ENCODE data around the gene FAM193A.
"Not testable (repeated sequence)": the region's sequence is repeated elsewhere in the genome, so short reads cannot be mapped to it uniquely, and the experiment has no call there.

Gene FAM193A

GRCh38 chr4:2652415-2653160 is 116.1 kb downstream of the FAM193A start:
- DNase-seq: no peak

GRCh38 chr4:2660596-2661211 is 124.3 kb downstream of the FAM193A start:
- DNase-seq: no peak

GRCh38 chr4:2662598-2662997 is 126.2 kb downstream of the FAM193A start:
- DNase-seq: no peak

- DNase-seq: no peak
Measured at GRCh38 chr4:2663275-2663674, 126.8 kb downstream of the FAM193A start.

GRCh38 chr4:2666722-2667247 is 130.3 kb downstream of the FAM193A start:
- peak; percentile 33 for DNase-seq

GRCh38 chr4:2667428-2667827 is 131.0 kb downstream of the FAM193A start:
- DNase-seq: no peak

- no peak for DNase-seq
Measured at GRCh38 chr4:2671267-2671895, 134.9 kb downstream of the FAM193A start.

GRCh38 chr4:2672082-2672481 is 135.6 kb downstream of the FAM193A start:
- DNase-seq: no peak

- DNase-seq: no peak
Measured at GRCh38 chr4:2672700-2673099, 136.3 kb downstream of the FAM193A start.

- no peak for DNase-seq
Measured at GRCh38 chr4:2673157-2673556, 136.7 kb downstream of the FAM193A start.

GRCh38 chr4:2679762-2680161 is 143.3 kb downstream of the FAM193A start:
- not testable (repeated sequence) for DNase-seq

- DNase-seq: no peak
Measured at GRCh38 chr4:2684486-2684885, 148.0 kb downstream of the FAM193A start.

GRCh38 chr4:2685541-2685940 is 149.1 kb downstream of the FAM193A start:
- DNase-seq: no peak

- DNase-seq: no peak
Measured at GRCh38 chr4:2686379-2687265, 150.2 kb downstream of the FAM193A start.

- no peak for DNase-seq
Measured at GRCh38 chr4:2688281-2688680, 151.8 kb downstream of the FAM193A start.

- no peak for DNase-seq
Measured at GRCh38 chr4:2688697-2689096, 152.2 kb downstream of the FAM193A start.

GRCh38 chr4:2689114-2689513 is 152.7 kb downstream of the FAM193A start:
- DNase-seq: no peak

GRCh38 chr4:2689825-2690700 is 153.6 kb downstream of the FAM193A start:
- DNase-seq: peak; percentile 57

GRCh38 chr4:2691313-2691712 is 154.9 kb downstream of the FAM193A start:
- DNase-seq: no peak

GRCh38 chr4:2691952-2692435 is 155.5 kb downstream of the FAM193A start:
- DNase-seq: peak; percentile 33

GRCh38 chr4:2694691-2695090 is 158.2 kb downstream of the FAM193A start:
- DNase-seq: no peak

Data from activated CD4-positive, alpha-beta T cell treated with anti-CD3 and anti-CD28 coated beads, Interleukin-2, Interleukin-6, amounts not matched to agents 100 ng/mL and 50 ng/mL, durations not matched to agents 16 hours and 8 hours (primary cell).